Measurements from ENCODE around the gene PTGDR. TPM values are rescaled to one million over a fixed set of nuclear protein-coding genes. Genes with fewer than 3 reads are reported as not detected.

Gene PTGDR
- total and polyA plus RNA-seq, 5 donors, result 0.29 to 0.43 (median 0.42) TPM

DNA sequence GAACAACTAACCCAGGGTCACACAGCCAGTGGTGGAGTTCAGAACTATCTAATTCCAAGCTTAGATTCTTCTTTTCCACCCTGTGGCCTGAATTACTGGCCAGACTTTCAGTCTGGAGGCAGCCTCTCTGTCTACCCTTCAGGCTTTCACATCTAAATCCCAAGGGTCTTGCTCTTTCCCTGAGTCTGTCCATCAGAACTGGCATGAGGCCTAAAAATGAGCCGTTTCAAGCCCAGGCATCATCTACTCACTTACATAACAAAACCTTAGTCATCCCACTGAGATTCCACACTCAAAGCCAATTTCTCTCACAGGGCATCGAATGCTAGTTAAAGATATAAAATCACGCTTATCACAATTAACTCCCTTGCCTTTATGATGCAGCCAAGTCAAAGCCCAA is 1.3 kb upstream of the PTGDR start:
- no peaks in the 10 kb centered on the region for H3K27me3 ChIP-seq (ENCODE audit: control insufficient read depth, insufficient read depth)
- 37% methylated on average over 3 of the region's 3 CpGs for WGBS
- H3K9me3 ChIP-seq (ENCODE audit: control insufficient read depth, low read length), result no peaks in the 10 kb centered on the region
- peaks cover 4% of the 10 kb centered on the region for H3K4me1 ChIP-seq (ENCODE audit: control insufficient read depth, insufficient read depth, low read length)
- ATAC-seq, result peak; percentile 74 to 76
- peak in 2 of 3 donors; percentile 54 to 68 for DNase-seq
- no peak overlapping the region for H3K27ac ChIP-seq (ENCODE audit: low read length)
- intact Hi-C loops (cut with DNase I), result no loop called here
- no peak overlapping the region for H3K4me3 ChIP-seq (ENCODE audit: low read length)

DNA sequence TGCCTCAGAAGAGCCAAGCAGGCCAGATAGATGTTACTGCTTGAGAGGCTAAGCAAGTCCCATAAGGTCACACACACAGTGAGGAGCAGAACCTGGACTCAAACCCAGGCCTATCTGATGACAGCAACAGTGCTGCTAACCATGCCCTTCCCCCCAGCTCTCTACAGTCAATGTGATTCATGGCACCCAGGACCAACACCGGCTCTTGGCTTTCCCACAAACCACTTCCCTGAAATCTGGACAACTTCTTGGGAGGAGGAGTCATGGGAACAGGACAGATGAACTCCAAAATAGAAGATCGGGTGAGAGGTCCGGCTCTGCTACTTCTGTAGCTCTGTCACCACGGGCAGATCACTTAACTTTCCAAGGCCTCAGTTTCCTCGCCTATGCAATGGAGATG is 716 bp upstream of the PTGDR start:
- no peaks in the 10 kb centered on the region for H3K27me3 ChIP-seq (ENCODE audit: control insufficient read depth, insufficient read depth)
- no peak overlapping the region for H3K4me3 ChIP-seq (ENCODE audit: low read length)
- no peaks in the 10 kb centered on the region for H3K9me3 ChIP-seq (ENCODE audit: control insufficient read depth, low read length)
- no peak overlapping the region for H3K27ac ChIP-seq (ENCODE audit: low read length)
- 64% methylated on average over 5 of the region's 5 CpGs for WGBS
- peaks cover 4% of the 10 kb centered on the region for H3K4me1 ChIP-seq (ENCODE audit: control insufficient read depth, insufficient read depth, low read length)
- ATAC-seq (peak; percentile 20 to 23), DNase-seq (no peak)
- intact Hi-C loops (cut with DNase I), result no loop called here

DNA sequence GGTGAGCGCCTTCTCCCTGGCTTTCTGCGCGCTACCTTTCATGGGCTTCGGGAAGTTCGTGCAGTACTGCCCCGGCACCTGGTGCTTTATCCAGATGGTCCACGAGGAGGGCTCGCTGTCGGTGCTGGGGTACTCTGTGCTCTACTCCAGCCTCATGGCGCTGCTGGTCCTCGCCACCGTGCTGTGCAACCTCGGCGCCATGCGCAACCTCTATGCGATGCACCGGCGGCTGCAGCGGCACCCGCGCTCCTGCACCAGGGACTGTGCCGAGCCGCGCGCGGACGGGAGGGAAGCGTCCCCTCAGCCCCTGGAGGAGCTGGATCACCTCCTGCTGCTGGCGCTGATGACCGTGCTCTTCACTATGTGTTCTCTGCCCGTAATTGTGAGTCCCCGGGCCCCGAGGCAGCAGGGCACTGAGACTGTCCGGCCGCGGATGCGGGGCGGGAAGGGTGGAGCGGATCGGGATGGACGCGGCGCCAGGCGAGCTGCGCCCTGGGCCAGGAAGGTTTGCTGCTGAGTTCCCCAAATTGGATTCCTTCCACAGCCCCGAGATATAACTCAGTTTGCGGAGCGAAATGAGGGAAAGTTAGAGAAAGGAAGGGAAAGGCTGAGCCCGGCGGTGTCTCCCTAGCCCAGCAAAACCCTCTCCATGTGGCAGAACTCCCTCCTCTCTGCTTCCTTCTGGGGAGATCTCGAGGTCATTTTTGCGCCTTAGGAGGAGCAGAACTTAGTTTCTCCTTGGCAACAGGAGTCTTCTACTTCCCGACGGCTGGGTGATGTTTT is 972 bp downstream of the PTGDR start:
- intact Hi-C loops (cut with DNase I), result no loop called here
- Histone ChIP-seq H3K4me3 (ENCODE audit: low read length) (peak overlapping the region; percentile 29), H3K9me3 (ENCODE audit: control insufficient read depth, low read length) (no peaks in the 10 kb centered on the region), H3K27ac (ENCODE audit: low read length) (no peak overlapping the region), H3K27me3 (ENCODE audit: control insufficient read depth, insufficient read depth) (no peaks in the 10 kb centered on the region), H3K4me1 (ENCODE audit: control insufficient read depth, insufficient read depth, low read length) (peaks cover 4% of the 10 kb centered on the region)
- peak; percentile 33 to 39 for ATAC-seq
- under 1% methylated on average over 54 of the region's 54 CpGs for WGBS
- DNase-seq, result peak in 2 of 3 donors; percentile 60 to 66

DNA sequence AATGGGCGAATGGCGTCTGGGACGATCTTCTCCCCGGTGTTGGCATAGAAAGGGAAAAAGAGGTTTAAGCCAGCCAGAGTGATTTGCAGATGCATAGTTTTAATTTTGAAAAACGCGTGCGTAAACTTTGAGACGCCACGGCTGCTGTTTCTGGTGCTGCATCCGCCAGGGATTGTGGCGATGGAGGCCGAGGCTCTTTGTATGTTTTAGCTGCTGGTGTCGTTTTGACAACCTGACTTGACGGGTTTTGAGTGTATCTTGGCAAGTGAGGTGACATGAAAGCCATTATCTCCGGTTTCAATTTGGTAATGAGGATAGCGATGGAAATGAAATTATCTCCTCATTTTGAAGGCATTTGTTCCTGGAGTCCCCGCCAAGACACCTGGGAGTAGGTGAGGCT is 1.6 kb downstream of the PTGDR start:
- WGBS, result 24% methylated on average over 17 of the region's 17 CpGs
- Histone ChIP-seq H3K27ac (ENCODE audit: low read length) (no peak overlapping the region), H3K9me3 (ENCODE audit: control insufficient read depth, low read length) (no peaks in the 10 kb centered on the region), H3K4me1 (ENCODE audit: control insufficient read depth, insufficient read depth, low read length) (peaks cover 4% of the 10 kb centered on the region), H3K27me3 (ENCODE audit: control insufficient read depth, insufficient read depth) (no peaks in the 10 kb centered on the region), H3K4me3 (ENCODE audit: low read length) (peak overlapping the region; percentile 29)
- ATAC-seq (no peak), DNase-seq (no peak)
- intact Hi-C loops (cut with DNase I), result no loop called here

DNA sequence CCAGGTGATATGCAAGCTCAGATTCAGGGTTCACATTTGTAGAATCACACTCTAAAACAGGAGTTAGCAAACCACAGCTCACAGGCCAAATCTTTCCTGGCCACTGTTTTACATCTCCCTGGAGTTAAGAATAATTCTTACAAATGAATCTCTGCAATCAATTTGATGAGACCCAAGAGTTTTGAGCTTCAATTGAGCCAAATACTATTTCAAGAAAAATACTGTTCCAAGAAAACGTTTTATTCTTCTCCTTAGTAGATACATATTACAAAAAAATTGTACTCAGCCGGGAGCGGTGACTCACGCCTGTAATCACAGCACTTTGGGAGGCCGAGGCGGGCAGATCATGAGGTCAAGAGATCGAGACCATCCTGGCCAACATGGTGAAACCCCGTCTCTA is 2.5 kb downstream of the PTGDR start:
- 59% methylated on average over 8 of the region's 8 CpGs for WGBS
- peak in 1 of 2 donors; percentile 14 for ATAC-seq

DNA sequence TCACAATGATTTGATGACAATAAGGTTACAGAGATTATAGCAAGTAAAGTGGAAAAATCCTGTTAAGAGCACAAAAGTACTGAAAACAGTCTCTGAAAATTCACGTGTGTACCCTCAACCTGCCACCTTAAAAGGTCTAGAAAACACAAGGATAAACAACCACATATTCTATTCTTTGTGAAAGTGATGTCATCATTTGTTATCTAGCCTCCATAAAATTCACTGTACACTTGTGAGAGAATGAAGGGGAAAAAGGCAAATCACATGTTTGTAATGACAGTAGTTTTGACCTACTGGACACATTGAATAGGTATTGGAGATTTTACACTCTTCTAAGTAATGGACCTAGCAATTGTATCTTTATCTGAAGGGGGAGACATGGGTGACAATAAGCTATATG is 4.0 kb downstream of the PTGDR start:
- no peaks in the 10 kb centered on the region for H3K9me3 ChIP-seq (ENCODE audit: control insufficient read depth, low read length)
- no peak overlapping the region for H3K27ac ChIP-seq (ENCODE audit: low read length)
- 84% methylated on average over 1 of the region's 1 CpG for WGBS
- peaks cover 4% of the 10 kb centered on the region for H3K4me1 ChIP-seq (ENCODE audit: control insufficient read depth, insufficient read depth, low read length)
- no peak overlapping the region for H3K4me3 ChIP-seq (ENCODE audit: low read length)
- ATAC-seq (no peak), DNase-seq (no peak)
- no peaks in the 10 kb centered on the region for H3K27me3 ChIP-seq (ENCODE audit: control insufficient read depth, insufficient read depth)
- intact Hi-C loops (cut with DNase I), result no loop called here

More for the DNA sequence above, 2.5 kb downstream of the PTGDR start:
- H3K4me1 ChIP-seq (ENCODE audit: control insufficient read depth, insufficient read depth, low read length), result peaks cover 4% of the 10 kb centered on the region
- H3K4me3 ChIP-seq (ENCODE audit: low read length), result no peak overlapping the region
- no peaks in the 10 kb centered on the region for H3K27me3 ChIP-seq (ENCODE audit: control insufficient read depth, insufficient read depth)
- H3K27ac ChIP-seq (ENCODE audit: low read length), result no peak overlapping the region
- intact Hi-C loops (cut with DNase I), result no loop called here
- DNase-seq, result peak in 1 of 3 donors; percentile 60
- H3K9me3 ChIP-seq (ENCODE audit: control insufficient read depth, low read length), result no peaks in the 10 kb centered on the region

DNA sequence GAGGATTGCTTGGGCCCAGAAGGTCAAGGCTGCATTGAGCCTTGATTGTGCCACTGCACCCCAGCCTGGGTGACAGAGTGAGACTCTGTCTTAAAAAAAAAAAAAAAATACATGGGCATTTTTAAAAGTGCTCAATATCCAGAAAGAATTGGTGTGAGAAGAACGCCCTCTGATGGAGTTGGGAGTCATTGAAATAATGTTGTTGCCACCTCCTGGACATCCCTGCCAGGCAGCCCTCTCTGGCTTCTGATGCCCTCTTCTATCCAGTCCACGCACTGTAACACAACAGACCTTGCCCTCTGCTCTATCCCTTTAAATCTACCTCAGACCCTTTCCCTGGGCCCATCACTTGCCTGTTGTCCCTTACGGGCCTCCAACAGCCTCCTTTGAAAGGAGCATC is 4.9 kb downstream of the PTGDR start:
- Histone ChIP-seq H3K27ac (ENCODE audit: low read length) (no peak overlapping the region), H3K4me1 (ENCODE audit: control insufficient read depth, insufficient read depth, low read length) (no peaks in the 10 kb centered on the region), H3K4me3 (ENCODE audit: low read length) (no peak overlapping the region), H3K9me3 (ENCODE audit: control insufficient read depth, low read length) (no peaks in the 10 kb centered on the region), H3K27me3 (ENCODE audit: control insufficient read depth, insufficient read depth) (no peaks in the 10 kb centered on the region)
- ATAC-seq (no peak), DNase-seq (no peak)
- 57% methylated on average over 3 of the region's 3 CpGs for WGBS
- intact Hi-C loops (cut with DNase I), result no loop called here

DNA sequence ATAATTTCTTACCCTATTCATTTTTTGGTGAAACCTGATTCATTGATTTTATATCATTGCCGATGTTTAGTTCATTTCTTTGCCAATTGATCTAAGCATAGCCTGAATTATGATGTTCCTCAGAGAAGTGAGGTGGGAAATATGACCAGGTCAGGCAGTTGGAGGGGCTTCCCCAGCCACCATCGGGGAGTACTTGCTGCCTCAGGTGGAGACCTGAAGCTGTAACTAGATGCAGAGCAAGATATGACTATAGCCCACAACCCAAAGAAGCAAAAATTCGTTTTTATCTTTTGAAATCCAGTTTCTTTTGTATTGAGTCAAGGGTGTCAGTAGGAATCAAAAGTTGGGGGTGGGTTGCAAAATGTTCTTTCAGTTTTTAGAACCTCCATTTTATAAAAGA is 7.9 kb downstream of the PTGDR start:
- Histone ChIP-seq H3K27me3 (ENCODE audit: control insufficient read depth, insufficient read depth) (no peaks in the 10 kb centered on the region), H3K4me3 (ENCODE audit: low read length) (no peak overlapping the region), H3K27ac (ENCODE audit: low read length) (no peak overlapping the region), H3K9me3 (ENCODE audit: control insufficient read depth, low read length) (no peaks in the 10 kb centered on the region), H3K4me1 (ENCODE audit: control insufficient read depth, insufficient read depth, low read length) (no peaks in the 10 kb centered on the region)
- DNase-seq (no peak), ATAC-seq (no peak)
- intact Hi-C loops (cut with DNase I), result no loop called here
- 56% methylated on average over 3 of the region's 3 CpGs for WGBS

DNA sequence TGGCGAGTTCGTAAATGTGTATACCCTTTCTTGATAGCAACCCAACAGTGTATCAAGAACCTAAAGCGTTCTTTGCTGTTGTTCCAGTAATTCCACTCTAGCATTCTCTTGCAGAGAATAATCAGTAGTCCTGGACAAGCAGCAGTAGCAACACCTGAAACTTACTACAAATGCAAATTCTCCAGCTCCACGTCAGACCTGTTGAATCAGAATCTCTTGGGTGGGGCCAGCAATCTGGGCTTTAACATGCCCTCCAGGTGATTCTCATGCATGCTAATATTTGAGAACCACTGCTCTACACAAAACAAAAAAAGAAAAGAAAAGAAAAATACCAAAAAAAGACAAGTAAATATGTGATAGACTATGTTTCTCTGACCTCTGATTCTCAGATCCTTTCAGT is 10.1 kb downstream of the PTGDR start:
- no peak overlapping the region for H3K4me3 ChIP-seq (ENCODE audit: low read length)
- 81% methylated on average over 4 of the region's 4 CpGs for whole genome bisulfite sequencing
- no peaks in the 10 kb centered on the region for H3K9me3 ChIP-seq (ENCODE audit: control insufficient read depth, low read length)
- no peak overlapping the region for H3K27ac ChIP-seq (ENCODE audit: low read length)
- ATAC-seq (no peak), DNase-seq (no peak)
- intact Hi-C loops (cut with DNase I), result no loop called here
- no peaks in the 10 kb centered on the region for H3K4me1 ChIP-seq (ENCODE audit: control insufficient read depth, insufficient read depth, low read length)
- no peaks in the 10 kb centered on the region for H3K27me3 ChIP-seq (ENCODE audit: control insufficient read depth, insufficient read depth)

DNA sequence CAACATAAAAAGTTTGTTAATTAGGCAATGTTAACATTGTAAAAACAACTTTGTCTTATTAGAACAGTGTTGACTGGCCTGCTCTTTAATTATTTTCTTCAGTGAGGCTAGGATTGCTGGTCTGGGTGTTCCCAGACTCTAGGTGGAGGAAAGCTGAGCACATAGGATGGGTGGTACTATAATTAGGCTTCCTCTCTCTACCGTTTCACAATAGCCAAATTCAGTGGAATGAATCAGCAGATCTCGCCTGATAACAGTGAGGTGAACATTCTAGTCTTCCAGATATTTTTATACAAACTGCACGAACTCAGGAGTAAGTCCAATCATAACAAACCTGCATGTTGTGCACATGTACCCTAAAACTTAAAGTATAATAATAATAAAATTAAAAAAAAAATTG is 11.9 kb downstream of the PTGDR start:
- 27% methylated on average over 3 of the region's 3 CpGs for WGBS
- Histone ChIP-seq H3K4me1 (ENCODE audit: control insufficient read depth, insufficient read depth, low read length) (no peaks in the 10 kb centered on the region), H3K4me3 (ENCODE audit: low read length) (no peak overlapping the region), H3K9me3 (ENCODE audit: control insufficient read depth, low read length) (no peaks in the 10 kb centered on the region), H3K27ac (ENCODE audit: low read length) (no peak overlapping the region), H3K27me3 (ENCODE audit: control insufficient read depth, insufficient read depth) (no peaks in the 10 kb centered on the region)
- intact Hi-C loops (cut with DNase I), result no loop called here
- DNase-seq (no peak), ATAC-seq (peak; percentile 59 to 96)

DNA sequence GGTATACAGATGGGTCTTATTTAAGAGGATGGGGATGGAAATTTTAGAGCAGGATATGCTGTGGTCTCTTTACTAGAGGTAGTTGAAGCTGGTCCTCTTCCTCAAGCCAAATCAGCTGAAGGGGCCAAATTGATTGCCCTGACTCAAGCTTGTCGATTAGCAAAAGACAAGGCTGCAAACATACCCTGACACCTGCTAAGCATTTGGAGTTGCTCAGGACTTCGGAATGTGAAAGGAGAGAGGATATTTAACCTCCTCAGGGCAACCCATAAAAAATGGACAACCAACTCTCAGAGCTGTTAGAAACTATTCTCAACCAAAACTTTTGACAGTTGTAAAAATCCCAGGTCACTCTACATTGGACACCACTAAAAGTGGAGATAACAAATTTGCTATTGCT is 15.6 kb downstream of the PTGDR start:
- Histone ChIP-seq H3K27me3 (ENCODE audit: control insufficient read depth, insufficient read depth) (no peaks in the 10 kb centered on the region), H3K4me1 (ENCODE audit: control insufficient read depth, insufficient read depth, low read length) (no peaks in the 10 kb centered on the region), H3K9me3 (ENCODE audit: control insufficient read depth, low read length) (no peaks in the 10 kb centered on the region), H3K27ac (ENCODE audit: low read length) (no peak overlapping the region), H3K4me3 (ENCODE audit: low read length) (no peak overlapping the region)
- intact Hi-C loops (cut with DNase I), result no loop called here
- WGBS, result 81% methylated on average over 2 of the region's 2 CpGs
- DNase-seq (no peak), ATAC-seq (no peak)

All from right cardiac atrium (tissue), 5 donors.